ENCODE measurements around the gene E2F1. TPM values are rescaled to one million over a fixed set of nuclear protein-coding genes. Genes with fewer than 3 reads are reported as not detected.
"Not testable (repeated sequence)": the region's sequence is repeated elsewhere in the genome, so short reads cannot be mapped to it uniquely, and the experiment has no call there.

Gene E2F1
- total RNA-seq, 2 donors from 2014 or later = 1.6 to 3.7 TPM

DNA sequence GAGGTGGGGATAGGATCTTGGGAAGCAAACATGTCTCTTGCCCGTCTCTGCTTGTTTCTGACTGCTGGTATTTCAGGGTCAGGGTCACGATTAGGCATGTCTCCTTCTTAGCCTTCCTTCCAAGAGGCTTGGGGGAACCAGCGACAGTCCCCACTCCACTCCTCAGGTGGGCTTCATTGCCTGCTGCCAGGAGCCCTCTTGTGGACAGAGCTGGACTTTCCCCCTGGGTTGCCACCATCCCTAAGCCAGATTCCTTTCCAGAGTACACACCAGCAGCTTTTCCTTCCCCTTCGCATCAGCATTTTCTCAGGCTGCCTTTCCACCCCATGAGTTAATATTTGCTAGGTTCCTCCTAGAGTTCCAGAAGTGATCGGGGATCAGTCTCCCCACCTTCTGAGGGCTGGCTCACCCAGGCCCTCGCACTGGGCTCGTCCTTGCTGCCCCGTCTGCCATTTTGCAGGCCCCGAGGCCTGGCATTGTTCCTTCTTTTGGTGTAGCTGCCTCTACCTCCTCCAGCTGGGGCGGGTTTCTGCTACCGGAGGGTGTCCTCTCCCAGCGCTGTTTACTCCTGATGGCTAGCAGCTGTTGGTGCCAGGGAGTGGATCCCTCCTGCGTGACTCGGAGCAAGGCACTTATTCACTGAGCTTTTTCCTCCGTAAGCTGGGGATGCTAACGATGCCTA lies 32.8 kb downstream of the E2F1 start:
- DNase-seq (peak; percentile 62), ATAC-seq (peak; percentile 62 to 74)
- intact Hi-C loops (cut with DNase I) = loop anchor here (5.0 kb wide), 3 partner anchors 191 to 261 kb away; no protein-coding TSS in a partner anchor

DNA sequence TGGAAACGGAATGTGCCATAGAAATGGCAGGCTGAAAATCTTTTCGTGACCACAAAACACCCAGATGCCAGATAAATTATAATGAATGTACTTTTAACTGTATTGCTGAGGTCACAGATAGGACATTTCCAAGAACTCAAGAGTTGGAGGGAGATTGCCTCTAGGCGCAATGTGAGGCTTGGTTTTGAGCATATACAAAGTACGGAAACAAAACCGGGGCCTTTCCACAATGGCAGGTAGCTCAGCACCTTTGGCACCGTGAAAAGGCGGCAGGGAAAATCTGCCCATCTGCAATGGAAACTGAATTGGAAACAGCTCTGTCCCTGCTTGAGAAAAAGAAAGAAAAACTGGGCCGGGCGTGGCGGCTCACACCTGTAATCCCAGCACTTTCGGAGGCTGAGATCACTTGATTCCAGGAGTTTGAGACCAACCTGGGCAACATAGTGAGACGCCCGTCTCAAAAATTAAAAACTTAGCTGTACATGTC lies 34.6 kb downstream of the E2F1 start:
- no peak for ATAC-seq
- intact Hi-C loops (cut with DNase I) = loop anchor here (5.0 kb wide), 3 partner anchors 189 to 259 kb away; no protein-coding TSS in a partner anchor
- DNase-seq = no peak

DNA sequence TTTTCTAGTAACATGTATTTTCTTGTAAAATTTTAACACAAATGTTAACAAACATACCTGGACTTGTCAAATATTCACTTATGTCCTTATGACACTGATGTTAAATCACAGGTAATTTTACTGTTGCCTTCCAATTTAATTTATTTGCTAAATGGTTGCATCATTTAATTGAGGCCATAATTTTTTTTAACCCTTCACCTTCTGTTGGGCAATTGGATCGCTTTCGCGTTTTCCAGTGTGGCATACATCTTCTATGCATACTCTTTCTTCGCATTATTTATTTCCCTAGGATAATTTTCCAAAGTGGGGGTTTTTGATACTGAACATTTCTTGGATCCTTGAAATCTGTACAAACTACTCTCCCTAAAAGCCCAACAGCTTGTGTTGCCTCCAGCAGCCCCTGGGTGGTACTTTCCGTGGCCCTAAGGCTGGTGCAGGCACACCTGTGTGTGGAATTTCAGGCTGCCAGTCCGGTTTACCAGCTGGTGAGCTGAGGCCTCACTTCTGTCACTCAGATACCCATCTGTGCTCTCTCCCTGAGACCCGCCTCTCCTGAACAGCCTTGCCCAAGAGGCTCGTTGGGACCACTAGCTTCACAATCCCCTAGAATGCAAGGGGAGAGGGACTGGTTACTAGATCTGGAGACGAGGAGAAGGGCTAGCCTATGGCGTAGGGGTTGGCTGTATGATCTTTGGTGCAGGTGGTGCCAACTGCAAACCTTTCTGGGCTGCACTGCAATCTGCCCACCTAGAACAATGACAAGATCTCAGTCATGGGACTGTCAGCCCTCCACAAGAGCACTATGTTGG lies 35.2 kb downstream of the E2F1 start:
- DNase-seq (no peak), ATAC-seq (no peak)
- intact Hi-C loops (cut with DNase I) = loop anchor here (5.0 kb wide), 3 partner anchors 189 to 259 kb away; no protein-coding TSS in a partner anchor

DNA sequence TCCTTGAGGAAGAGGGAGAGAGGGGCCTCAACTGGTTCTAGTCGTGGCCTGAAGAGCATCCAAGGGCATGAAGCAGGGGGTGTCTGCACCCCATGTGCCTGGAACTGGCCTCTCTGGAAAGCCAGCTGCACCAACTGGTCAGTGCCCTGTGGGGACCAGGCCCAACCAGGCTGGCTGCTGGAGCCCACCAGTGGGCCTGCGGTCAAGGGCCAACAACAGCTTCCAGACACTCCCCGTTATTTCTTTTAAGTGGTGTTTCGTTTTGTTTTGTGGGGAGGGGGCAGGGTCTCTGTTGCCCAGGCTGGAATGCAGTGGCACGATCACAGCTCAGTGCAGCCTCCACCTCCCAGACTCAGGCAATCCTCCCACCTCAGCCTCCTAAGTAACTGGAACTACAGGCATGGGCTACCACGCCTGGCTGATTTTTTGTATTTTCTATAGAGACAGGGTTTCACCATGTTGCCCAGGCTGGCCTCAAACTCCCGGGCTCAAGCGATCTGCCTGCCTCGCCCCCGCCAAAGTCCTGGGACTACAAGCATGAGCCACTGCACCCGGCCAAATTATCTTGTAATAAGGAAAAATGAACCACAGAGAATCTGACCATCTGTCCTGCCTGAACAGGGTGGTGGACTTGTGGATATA lies 36.0 kb downstream of the E2F1 start:
- DNase-seq = no peak
- intact Hi-C loops (cut with DNase I) = loop anchor here (5.0 kb wide), 3 partner anchors 188 to 258 kb away; no protein-coding TSS in a partner anchor

DNA sequence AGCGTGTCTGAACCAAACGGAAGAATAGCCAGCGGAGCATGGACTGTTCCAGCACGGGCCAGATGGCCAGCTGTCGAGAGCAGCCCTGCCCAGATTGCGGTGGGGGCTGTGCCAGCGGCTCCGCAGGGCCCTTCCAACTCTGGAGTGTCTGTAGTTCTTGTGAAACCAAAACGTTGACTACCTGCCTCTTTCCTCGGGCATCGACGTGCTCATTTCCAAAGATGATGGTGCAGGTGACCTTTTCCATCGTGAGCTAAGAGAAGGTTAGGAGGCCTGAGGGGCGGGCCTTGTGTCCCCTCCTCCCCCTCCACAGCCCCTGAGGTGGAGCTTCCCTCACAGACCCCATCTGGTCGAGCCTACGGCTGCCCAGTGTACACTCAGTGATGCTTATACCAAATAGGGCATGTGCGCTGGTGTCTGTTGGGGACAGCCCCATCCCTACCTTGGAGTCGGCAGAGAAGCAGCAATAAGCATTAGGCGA lies 36.9 kb downstream of the E2F1 start:
- intact Hi-C loops (cut with DNase I) = no loop called here
- ATAC-seq (peak; percentile 58 to 67), DNase-seq (peak; percentile 66)

More for the DNA sequence above, 36.0 kb downstream of the E2F1 start:
- ATAC-seq = no peak

DNA sequence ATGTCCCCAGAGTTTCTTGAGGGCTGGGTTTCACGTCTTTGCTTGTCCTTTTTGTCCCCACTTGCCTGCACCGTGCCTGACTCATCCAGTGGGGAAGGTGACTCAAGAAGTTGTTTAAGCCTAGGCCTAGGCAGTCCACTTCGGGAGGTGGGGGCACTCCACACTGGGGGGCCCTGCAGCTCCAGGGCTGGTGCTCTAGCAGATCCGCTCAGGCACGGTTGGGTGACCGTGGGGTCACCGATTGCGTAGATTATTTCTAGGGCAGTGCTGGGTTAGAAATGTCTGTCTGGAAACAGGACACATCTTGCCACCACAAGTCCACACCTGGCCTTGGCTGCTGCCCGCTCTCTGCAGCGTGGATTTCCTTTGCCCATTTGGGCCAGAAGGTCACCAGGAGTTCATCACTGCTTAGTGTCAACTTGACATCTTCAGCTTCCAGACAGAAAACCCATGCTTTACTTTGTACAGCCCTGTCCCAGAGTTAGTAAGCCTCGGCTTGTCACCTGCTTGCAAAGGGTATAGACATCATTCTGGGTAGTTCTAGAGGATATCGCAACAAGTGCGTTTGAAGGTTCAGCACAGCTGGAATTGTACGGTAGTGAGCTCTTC lies 37.7 kb downstream of the E2F1 start:
- intact Hi-C loops (cut with DNase I) = no loop called here
- ATAC-seq (peak in 1 of 2 donors; percentile 26), DNase-seq (no peak)

DNA sequence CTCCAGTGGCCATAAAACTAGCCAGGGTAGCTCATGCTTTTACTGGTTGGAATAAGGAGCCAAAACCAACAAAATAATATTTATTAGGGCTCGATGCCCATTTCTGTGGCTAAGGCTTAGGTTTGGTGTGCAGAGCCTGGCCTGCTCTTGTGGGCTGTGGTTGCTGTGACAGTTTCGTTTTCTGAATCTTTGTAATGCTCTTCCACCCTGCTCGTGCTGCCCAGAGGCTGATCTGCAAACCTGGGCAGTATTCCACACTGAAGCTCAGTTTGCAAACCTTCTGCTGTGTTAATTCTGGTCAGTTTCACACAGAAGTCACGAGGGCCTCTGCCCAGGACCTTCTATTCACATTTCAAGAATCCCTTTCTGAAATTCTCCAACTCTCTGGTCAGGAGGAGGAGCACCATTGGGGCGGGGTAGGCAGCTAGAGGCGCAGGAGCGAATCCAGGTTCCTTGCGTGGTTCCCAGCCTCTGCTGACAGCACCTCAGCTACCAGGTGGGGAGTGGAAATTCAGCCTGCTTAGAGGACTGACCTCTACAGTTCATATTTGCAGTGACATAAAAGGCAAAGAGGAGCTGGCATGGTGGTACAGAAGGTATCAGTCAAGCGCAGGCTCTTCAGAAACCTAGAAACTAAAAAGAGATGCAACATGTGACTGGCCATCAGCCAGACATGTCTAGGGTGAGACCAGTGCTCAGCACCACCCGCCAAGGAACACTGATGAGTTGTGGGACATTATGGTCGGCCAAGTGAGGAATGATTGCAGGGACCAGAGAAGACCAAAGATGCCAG lies 38.4 kb downstream of the E2F1 start:
- intact Hi-C loops (cut with DNase I) = no loop called here
- no peak for DNase-seq

DNA sequence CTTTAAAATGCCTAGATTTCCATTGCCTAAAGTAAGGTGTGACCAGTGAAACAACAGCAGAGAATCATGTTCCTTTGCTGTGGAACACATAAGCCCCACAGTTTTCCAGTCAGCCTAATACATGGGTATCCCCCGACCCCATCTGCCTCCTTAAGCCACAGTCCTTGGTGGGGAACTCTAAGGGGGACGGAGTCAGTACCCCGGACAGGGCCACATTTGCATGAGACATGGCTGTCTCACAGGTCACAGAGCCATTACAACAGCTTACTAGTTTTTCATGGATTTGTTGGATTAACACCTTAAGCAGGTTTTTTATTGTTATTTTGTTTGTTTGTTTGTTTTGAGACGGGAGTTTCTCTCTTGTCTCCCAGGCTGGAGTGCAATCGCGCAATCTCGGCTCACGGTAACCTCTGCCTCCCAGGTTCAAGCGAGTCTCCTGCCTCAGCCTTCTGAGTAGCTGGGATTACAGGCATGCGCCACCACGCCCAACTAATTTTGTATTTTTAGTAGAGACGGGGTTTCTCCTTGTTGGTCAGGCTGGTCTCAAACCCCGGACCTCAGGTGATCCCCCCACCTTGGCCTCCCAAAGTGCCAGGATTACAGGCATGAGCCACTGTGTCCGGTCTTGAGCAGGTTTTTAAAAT lies 39.1 kb downstream of the E2F1 start:
- ATAC-seq; intact Hi-C loops (cut with DNase I); DNase-seq: not testable (repeated sequence)

More for the DNA sequence above, 38.4 kb downstream of the E2F1 start:
- peak; percentile 69 to 76 for ATAC-seq

DNA sequence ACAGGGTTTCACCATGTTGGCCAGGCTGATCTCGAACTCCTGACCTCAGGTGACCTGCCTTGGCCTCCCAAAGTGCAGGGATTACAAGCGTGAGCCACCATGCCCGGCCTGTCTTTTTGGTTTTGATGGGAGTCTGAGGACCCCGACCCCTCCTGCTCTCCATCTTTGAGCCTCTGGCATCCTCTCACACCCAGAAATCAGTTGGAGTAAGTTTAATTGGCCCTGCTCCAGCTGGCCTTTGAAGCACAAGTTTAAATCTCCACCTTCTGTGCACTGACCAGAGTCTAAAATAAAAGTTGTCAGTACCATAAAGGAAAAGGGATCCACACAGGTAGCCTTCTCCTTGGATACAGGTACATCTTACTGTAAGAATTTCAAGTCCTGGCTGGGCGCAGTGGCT lies 40.0 kb downstream of the E2F1 start:
- ATAC-seq (no peak), DNase-seq (no peak)
- intact Hi-C loops (cut with DNase I) = no loop called here

DNA sequence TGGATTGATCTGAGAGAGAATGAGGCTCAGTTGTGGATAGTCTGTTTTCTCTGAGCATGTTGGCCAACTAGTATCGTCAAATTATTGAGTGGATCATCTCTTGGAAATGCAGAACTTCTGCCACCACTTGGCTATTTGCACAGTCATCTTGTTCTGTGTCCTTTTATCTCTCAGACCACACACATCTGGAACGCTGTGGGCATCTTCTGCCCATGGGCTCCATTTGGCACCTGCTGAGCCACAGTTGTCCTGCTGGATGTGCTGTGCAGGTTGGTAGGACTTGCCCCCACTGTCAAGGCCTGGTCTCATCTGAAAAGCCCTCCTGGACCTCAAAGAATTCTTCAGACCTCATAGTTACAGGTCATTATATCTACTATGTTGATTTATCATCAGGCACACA lies 40.8 kb downstream of the E2F1 start:
- intact Hi-C loops (cut with DNase I) = no loop called here

DNA sequence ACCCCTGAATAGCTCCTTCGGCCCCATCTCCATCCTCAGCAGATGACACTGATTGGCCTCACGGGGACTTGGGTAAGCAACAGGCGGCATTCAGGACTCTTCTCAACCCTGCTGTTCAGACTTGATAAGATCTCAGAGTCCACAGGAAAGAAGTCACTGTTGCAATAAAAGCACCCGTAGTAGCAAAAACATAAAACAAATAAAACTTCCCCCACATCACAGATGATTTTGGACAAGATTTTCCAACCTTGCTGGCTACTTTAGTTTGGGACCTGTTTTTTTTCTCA lies 41.2 kb downstream of the E2F1 start:
- intact Hi-C loops (cut with DNase I) = no loop called here
- ATAC-seq = no peak

More for the DNA sequence above, 40.8 kb downstream of the E2F1 start:
- ATAC-seq (no peak), DNase-seq (no peak)

DNA sequence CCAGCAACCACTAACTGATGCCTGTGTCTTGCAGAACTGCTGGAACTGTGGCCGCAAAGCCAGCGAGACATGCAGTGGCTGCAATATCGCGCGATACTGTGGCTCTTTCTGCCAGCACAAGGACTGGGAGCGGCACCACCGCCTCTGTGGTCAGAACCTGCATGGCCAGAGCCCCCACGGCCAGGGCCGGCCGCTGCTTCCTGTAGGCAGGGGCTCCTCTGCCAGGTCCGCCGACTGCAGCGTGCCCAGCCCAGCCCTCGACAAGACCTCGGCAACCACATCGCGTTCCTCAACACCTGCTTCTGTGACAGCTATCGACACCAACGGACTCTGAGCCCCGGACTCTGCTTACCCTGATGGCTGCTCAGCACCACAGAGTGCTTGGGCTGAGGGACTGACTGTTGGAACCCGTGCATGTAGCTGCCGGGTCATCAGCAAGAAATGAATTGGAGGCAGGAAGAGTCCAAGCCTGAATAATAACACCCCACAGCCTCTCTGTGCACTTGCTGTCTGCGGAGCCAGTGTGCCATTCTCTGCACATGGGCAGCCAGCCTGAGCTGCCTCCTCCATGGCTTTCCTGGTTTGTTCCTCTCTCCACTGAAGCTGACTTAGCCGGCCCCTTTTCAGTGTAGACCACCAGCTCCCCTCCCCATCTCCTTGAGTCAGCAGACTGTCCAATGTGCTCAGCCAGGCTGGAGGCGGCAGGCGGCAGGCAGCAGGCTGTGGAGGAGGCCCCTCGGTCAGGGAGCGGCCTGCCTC lies 41.7 kb downstream of the E2F1 start:
- no peak for ATAC-seq
- no peak for DNase-seq
- intact Hi-C loops (cut with DNase I) = no loop called here

More for the DNA sequence above, 41.2 kb downstream of the E2F1 start:
- DNase-seq = no peak

DNA sequence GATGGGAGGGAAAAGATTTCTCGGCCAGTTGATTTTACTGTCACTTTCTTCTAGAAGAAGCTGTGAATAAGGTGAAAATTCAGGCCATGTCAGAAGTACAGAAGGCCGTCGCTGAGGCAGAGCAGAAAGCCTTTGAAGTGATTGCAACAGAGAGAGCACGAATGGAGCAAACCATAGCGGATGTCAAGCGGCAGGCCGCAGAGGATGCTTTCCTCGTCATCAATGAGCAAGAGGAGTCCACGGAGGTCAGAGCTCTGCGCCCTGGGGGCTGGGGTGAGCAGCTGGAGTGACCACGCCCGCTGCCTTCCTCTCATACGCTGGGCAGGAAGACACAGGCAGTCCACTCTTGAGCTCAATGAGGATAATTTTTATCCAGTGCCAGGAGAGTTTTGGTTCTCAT lies 45.9 kb downstream of the E2F1 start:
- intact Hi-C loops (cut with DNase I) = no loop called here
- DNase-seq (no peak), ATAC-seq (no peak)

DNA sequence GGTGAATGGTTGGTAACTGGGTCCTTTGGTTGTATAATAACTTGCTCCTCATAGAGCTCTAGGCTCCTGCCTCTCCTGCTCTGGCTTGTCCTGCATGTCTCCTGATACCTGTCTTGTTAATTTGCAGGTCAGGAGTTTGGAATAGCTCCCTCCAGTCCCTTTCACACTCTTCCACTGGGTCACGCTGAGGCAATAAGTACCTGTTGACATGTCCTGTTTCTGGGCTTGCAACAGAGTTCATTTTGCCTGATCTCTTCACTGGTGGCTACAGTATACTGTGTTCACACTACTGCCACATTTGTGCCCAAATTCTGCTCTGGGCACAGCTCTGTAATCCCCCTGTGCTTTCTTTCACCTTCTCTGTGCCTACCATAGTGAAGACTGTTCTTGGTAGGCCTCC lies 49.4 kb downstream of the E2F1 start:
- ATAC-seq = no peak
- intact Hi-C loops (cut with DNase I) = no loop called here
- no peak for DNase-seq

DNA sequence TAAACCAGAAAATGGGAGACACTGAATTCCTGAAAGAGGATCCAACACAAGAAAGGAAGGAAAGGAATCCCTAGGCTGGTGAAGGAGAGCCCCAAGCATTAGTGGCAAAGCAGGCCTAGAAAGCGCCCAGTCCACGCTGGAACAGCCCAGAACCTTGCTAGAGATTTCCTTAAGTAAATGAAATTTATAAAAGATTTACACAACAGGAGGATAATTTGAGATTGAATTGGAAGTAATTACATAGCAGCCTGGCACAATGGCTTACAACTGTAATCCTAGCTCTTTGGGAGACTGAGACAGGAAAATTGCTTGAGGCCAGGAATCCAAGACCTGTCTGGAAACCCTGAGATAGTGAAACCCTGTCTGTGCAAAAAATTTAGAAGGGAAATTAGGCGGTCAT lies 50.8 kb downstream of the E2F1 start:
- intact Hi-C loops (cut with DNase I) = no loop called here
- ATAC-seq = no peak
- no peak for DNase-seq

DNA sequence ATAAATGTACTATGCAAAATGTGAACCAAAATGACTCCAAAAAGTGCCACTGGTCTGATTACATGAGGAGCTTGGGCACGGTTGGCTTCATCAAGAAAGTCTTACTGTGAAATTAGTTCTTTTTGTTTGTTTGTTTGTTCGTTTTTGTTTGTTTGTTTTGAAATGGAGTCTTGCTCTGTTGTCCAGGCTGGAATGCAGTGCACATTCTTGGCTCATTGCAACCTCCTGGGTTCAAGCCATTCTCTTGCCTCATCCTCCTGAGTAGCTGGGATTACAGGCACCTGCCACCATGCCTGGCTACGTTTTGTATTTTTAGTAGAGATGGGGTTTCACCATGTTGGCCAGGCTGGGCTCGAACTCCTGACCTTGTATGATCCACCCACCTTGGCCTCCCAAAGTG lies 54.3 kb downstream of the E2F1 start:
- ATAC-seq; DNase-seq; intact Hi-C loops (cut with DNase I): not testable (repeated sequence)

DNA sequence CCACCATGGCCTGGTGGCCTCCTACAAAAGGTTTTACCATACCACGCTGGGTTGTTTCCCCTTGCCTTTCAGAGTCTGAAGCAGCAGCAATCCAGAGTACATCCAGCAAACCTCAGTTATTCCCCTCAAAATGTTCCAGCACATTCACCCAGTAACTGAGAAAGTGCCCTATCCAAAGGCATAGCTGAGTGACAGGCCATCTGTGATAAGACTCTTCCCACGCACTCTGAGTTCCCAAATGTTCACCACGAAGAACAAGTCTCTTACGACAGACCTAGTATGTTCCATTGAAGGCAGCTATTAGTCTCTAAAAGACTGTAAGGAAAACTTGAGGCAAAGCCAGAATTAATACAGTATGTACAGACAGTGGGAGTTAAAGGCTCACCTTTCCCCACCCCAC lies 55.7 kb downstream of the E2F1 start:
- intact Hi-C loops (cut with DNase I) = no loop called here
- DNase-seq (no peak), ATAC-seq (no peak)
